ENCODE results near the gene SCAF8.

Gene SCAF8

DNA sequence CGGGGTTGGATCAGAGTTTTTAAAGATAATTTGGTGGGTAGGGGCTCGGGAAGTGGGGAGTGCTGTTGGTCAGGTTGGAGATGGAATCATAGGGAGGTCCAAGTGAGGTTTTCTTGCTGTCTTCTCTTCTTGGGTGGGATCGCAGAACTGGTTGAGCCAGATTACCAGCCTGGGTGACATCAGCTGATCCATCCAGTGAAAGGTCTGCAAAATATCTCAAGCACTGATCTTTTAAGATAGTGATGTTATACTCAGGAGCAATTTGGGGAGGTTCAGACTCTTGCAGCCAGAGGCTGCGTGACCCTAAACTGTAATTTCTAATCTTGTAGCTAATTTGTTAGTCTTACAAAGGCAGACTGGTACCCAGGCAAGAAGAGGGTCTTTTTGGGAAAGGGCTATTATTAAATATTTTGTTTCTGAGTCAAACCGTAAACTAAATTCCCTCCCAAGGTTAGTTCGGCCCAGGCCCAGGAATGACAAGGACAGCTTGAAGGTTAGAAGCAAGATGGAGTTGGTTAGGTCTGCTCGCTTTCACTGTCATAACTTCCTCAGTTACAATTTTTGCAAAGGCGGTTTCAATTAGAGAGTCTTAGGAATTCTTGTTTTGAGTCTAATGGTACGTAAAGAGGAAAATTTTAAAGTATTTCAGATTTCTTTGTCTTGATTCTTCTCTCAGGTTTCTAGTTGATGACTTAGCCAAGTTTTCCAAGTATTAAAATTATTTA lies 53.1 kb downstream of the SCAF8 start:
- H3K27ac ChIP-seq (replicated peaks; ENCODE audit: low read length), result no peak overlapping the region
- no peak overlapping the region for H3K9ac ChIP-seq (ENCODE audit: low read depth, low read length, poor library complexity)
- H4K91ac ChIP-seq (ENCODE audit: low read depth, low read length, poor library complexity), result no peak overlapping the region
- H3K4me3 ChIP-seq (ENCODE audit: low read length in 2 of 2), result no peak overlapping the region
- H2BK15ac ChIP-seq (ENCODE audit: low read length), result no peak overlapping the region
- H2BK12ac ChIP-seq (ENCODE audit: low read length), result no peak overlapping the region
- no peak overlapping the region for H3K14ac ChIP-seq (ENCODE audit: low read length)
- no peak overlapping the region for H3K4ac ChIP-seq (ENCODE audit: low read length)
- H3K36me3 ChIP-seq (replicated peaks in 1 of 2; ENCODE audit: control insufficient read depth in 2 of 2, insufficient read depth in 2 of 2, low read length in 2 of 2), result peaks cover 5 to 82% of the 10 kb centered on the region in 2 donors
- H2AFZ ChIP-seq (ENCODE audit: low read length), result no peak overlapping the region
- no peak overlapping the region for H3K4me2 ChIP-seq (ENCODE audit: insufficient read depth, low read length, poor library complexity, severe bottlenecking)
- no peak overlapping the region for H2BK5ac ChIP-seq (ENCODE audit: low read length)
- no peak overlapping the region for H3K23ac ChIP-seq (ENCODE audit: low read depth, low read length, poor library complexity)
- whole genome bisulfite sequencing, 2 donors (ENCODE audit: extremely low coverage in 2 of 2, insufficient read length in 2 of 2, insufficient replicate concordance in 1 of 2), result no CpG with 5 or more reads among the region's 9 CpGs
- no peak overlapping the region for H4K8ac ChIP-seq (ENCODE audit: low read depth, low read length)
- H2BK120ac ChIP-seq (ENCODE audit: low read depth, low read length), result no peak overlapping the region
- H3K27me3 ChIP-seq (ENCODE audit: control insufficient read depth in 3 of 3, insufficient read depth in 3 of 3, low read depth in 1 of 3, low read length in 3 of 3), result no peaks in the 10 kb centered on the region
- DNase-seq (ENCODE audit: low spot score), result no peak
- no peak overlapping the region for H2AK5ac ChIP-seq (ENCODE audit: low read depth, low read length)
- peaks cover 0 to 3% of the 10 kb centered on the region in 2 donors for H3K4me1 ChIP-seq (ENCODE audit: control insufficient read depth in 2 of 2, insufficient read depth in 1 of 2, low read depth in 1 of 2, low read length in 2 of 2)
- no peak overlapping the region for H3K18ac ChIP-seq (ENCODE audit: low read length)
- no peaks in the 10 kb centered on the region for H3K79me1 ChIP-seq (ENCODE audit: low read depth, low read length)
- H3K9me3 ChIP-seq (replicated peaks in 1 of 2; ENCODE audit: control insufficient read depth in 2 of 2, insufficient read depth in 1 of 2, low read depth in 1 of 2, low read length in 2 of 2), result no peaks in the 10 kb centered on the region

GRCh38 chr6:154791556-154792317 lies 58.5 kb downstream of the SCAF8 start:
- H3K4me3 ChIP-seq (ENCODE audit: low read length in 2 of 2), result no peak overlapping the region
- H4K91ac ChIP-seq (ENCODE audit: low read depth, low read length, poor library complexity), result no peak overlapping the region
- H3K18ac ChIP-seq (ENCODE audit: low read length), result no peak overlapping the region
- H3K27me3 ChIP-seq (ENCODE audit: control insufficient read depth in 3 of 3, insufficient read depth in 3 of 3, low read depth in 1 of 3, low read length in 3 of 3), result no peaks in the 10 kb centered on the region
- no peak overlapping the region for H2BK120ac ChIP-seq (ENCODE audit: low read depth, low read length)
- peaks cover 11 to 96% of the 10 kb centered on the region in 2 donors for H3K36me3 ChIP-seq (replicated peaks in 1 of 2; ENCODE audit: control insufficient read depth in 2 of 2, insufficient read depth in 2 of 2, low read length in 2 of 2)
- no peak overlapping the region for H2BK5ac ChIP-seq (ENCODE audit: low read length)
- H3K9ac ChIP-seq (ENCODE audit: low read depth, low read length, poor library complexity), result no peak overlapping the region
- peaks cover 0 to 3% of the 10 kb centered on the region in 2 donors for H3K4me1 ChIP-seq (ENCODE audit: control insufficient read depth in 2 of 2, insufficient read depth in 1 of 2, low read depth in 1 of 2, low read length in 2 of 2)
- no peak overlapping the region for H3K27ac ChIP-seq (replicated peaks; ENCODE audit: low read length)
- H3K9me3 ChIP-seq (replicated peaks in 1 of 2; ENCODE audit: control insufficient read depth in 2 of 2, insufficient read depth in 1 of 2, low read depth in 1 of 2, low read length in 2 of 2), result no peaks in the 10 kb centered on the region
- no peak overlapping the region for H2AFZ ChIP-seq (ENCODE audit: low read length)
- H2AK5ac ChIP-seq (ENCODE audit: low read depth, low read length), result no peak overlapping the region
- H3K23ac ChIP-seq (ENCODE audit: low read depth, low read length, poor library complexity), result no peak overlapping the region
- no peak overlapping the region for H2BK12ac ChIP-seq (ENCODE audit: low read length)
- no CpG with 5 or more reads among the region's 5 CpGs for WGBS, 2 donors (ENCODE audit: extremely low coverage in 2 of 2, insufficient read length in 2 of 2, insufficient replicate concordance in 1 of 2)
- H2BK15ac ChIP-seq (ENCODE audit: low read length), result no peak overlapping the region
- DNase-seq (ENCODE audit: low spot score), result no peak
- H3K14ac ChIP-seq (ENCODE audit: low read length), result no peak overlapping the region
- no peak overlapping the region for H3K4me2 ChIP-seq (ENCODE audit: insufficient read depth, low read length, poor library complexity, severe bottlenecking)
- peaks cover 3% of the 10 kb centered on the region for H3K79me1 ChIP-seq (ENCODE audit: low read depth, low read length)
- no peak overlapping the region for H3K4ac ChIP-seq (ENCODE audit: low read length)
- no peak overlapping the region for H4K8ac ChIP-seq (ENCODE audit: low read depth, low read length)

GRCh38 chr6:154792325-154792724 lies 59.1 kb downstream of the SCAF8 start:
- Histone ChIP-seq H3K4me3 (ENCODE audit: low read length in 2 of 2) (no peak overlapping the region), H4K8ac (ENCODE audit: low read depth, low read length) (no peak overlapping the region), H3K18ac (ENCODE audit: low read length) (no peak overlapping the region), H3K36me3 (replicated peaks in 1 of 2; ENCODE audit: control insufficient read depth in 2 of 2, insufficient read depth in 2 of 2, low read length in 2 of 2) (peaks cover 9 to 97% of the 10 kb centered on the region in 2 donors), H3K14ac (ENCODE audit: low read length) (no peak overlapping the region), H3K27ac (replicated peaks; ENCODE audit: low read length) (no peak overlapping the region), H2BK15ac (ENCODE audit: low read length) (no peak overlapping the region), H3K9ac (ENCODE audit: low read depth, low read length, poor library complexity) (no peak overlapping the region), H2AFZ (ENCODE audit: low read length) (no peak overlapping the region), H3K4ac (ENCODE audit: low read length) (no peak overlapping the region), H3K9me3 (replicated peaks in 1 of 2; ENCODE audit: control insufficient read depth in 2 of 2, insufficient read depth in 1 of 2, low read depth in 1 of 2, low read length in 2 of 2) (no peaks in the 10 kb centered on the region), H3K79me1 (ENCODE audit: low read depth, low read length) (peaks cover 3% of the 10 kb centered on the region), H3K4me1 (ENCODE audit: control insufficient read depth in 2 of 2, insufficient read depth in 1 of 2, low read depth in 1 of 2, low read length in 2 of 2) (no peaks in the 10 kb centered on the region), H4K91ac (ENCODE audit: low read depth, low read length, poor library complexity) (no peak overlapping the region), H3K27me3 (ENCODE audit: control insufficient read depth in 3 of 3, insufficient read depth in 3 of 3, low read depth in 1 of 3, low read length in 3 of 3) (no peaks in the 10 kb centered on the region), H2BK120ac (ENCODE audit: low read depth, low read length) (no peak overlapping the region), H2AK5ac (ENCODE audit: low read depth, low read length) (no peak overlapping the region), H3K4me2 (ENCODE audit: insufficient read depth, low read length, poor library complexity, severe bottlenecking) (no peak overlapping the region), H2BK12ac (ENCODE audit: low read length) (no peak overlapping the region), H3K23ac (ENCODE audit: low read depth, low read length, poor library complexity) (no peak overlapping the region), H2BK5ac (ENCODE audit: low read length) (no peak overlapping the region)
- DNase-seq (ENCODE audit: low spot score), result no peak
- no CpG with 5 or more reads among the region's 4 CpGs for WGBS, 2 donors (ENCODE audit: extremely low coverage in 2 of 2, insufficient read length in 2 of 2, insufficient replicate concordance in 1 of 2)

DNA sequence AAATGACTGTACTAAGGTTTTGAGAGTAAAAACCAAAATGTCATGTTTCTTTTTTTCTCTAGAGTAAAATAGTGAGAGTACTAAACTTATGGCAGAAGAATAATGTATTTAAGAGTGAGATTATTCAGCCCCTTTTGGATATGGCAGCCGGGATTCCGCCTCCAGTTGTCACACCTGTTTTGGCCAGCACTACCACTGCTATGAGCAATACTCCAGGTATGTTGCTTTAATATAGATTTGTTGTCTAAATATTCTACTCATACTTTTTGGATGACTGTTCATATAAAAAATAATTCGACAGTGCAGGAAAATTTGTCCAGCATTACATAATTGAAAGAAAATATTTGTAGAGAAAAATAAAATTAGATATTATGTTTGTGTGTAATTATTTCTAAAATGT lies 59.5 kb downstream of the SCAF8 start:
- Histone ChIP-seq H3K36me3 (replicated peaks in 1 of 2; ENCODE audit: control insufficient read depth in 2 of 2, insufficient read depth in 2 of 2, low read length in 2 of 2) (peaks cover 9 to 97% of the 10 kb centered on the region in 2 donors), H3K14ac (ENCODE audit: low read length) (no peak overlapping the region), H2AFZ (ENCODE audit: low read length) (no peak overlapping the region), H4K91ac (ENCODE audit: low read depth, low read length, poor library complexity) (no peak overlapping the region), H3K27ac (replicated peaks; ENCODE audit: low read length) (no peak overlapping the region), H2BK120ac (ENCODE audit: low read depth, low read length) (no peak overlapping the region), H2BK12ac (ENCODE audit: low read length) (no peak overlapping the region), H3K4me1 (ENCODE audit: control insufficient read depth in 2 of 2, insufficient read depth in 1 of 2, low read depth in 1 of 2, low read length in 2 of 2) (no peaks in the 10 kb centered on the region), H3K4ac (ENCODE audit: low read length) (no peak overlapping the region), H3K9ac (ENCODE audit: low read depth, low read length, poor library complexity) (no peak overlapping the region), H4K8ac (ENCODE audit: low read depth, low read length) (no peak overlapping the region), H3K4me2 (ENCODE audit: insufficient read depth, low read length, poor library complexity, severe bottlenecking) (no peak overlapping the region), H3K9me3 (replicated peaks in 1 of 2; ENCODE audit: control insufficient read depth in 2 of 2, insufficient read depth in 1 of 2, low read depth in 1 of 2, low read length in 2 of 2) (no peaks in the 10 kb centered on the region), H3K79me1 (ENCODE audit: low read depth, low read length) (peaks cover 5% of the 10 kb centered on the region), H3K27me3 (ENCODE audit: control insufficient read depth in 3 of 3, insufficient read depth in 3 of 3, low read depth in 1 of 3, low read length in 3 of 3) (no peaks in the 10 kb centered on the region), H3K4me3 (ENCODE audit: low read length in 2 of 2) (no peak overlapping the region), H3K23ac (ENCODE audit: low read depth, low read length, poor library complexity) (no peak overlapping the region), H3K18ac (ENCODE audit: low read length) (no peak overlapping the region), H2BK5ac (ENCODE audit: low read length) (no peak overlapping the region), H2BK15ac (ENCODE audit: low read length) (no peak overlapping the region), H2AK5ac (ENCODE audit: low read depth, low read length) (no peak overlapping the region)
- WGBS, 2 donors (ENCODE audit: extremely low coverage in 2 of 2, insufficient read length in 2 of 2, insufficient replicate concordance in 1 of 2), result no CpG with 5 or more reads among the region's 3 CpGs
- no peak for DNase-seq (ENCODE audit: low spot score)
